ENCODE data around the gene ADAMTS2. TPM values are rescaled to one million over a fixed set of nuclear protein-coding genes. Genes with fewer than 3 reads are reported as not detected.

ADAMTS2 gene
- total and polyA plus RNA-seq, 2 donors from 2014 or later, result 2.0 to 13.6 TPM

- H3K9me3 ChIP-seq (ENCODE audit: control insufficient read depth in 2 of 3, insufficient read depth in 1 of 3, low read length in 3 of 3), result no peaks in the 10 kb centered on the region
- no peaks in the 10 kb centered on the region for H3K4me1 ChIP-seq (ENCODE audit: control insufficient read depth in 2 of 3, insufficient read depth in 2 of 3, low read depth in 1 of 3, low read length in 3 of 3)
- H3K36me3 ChIP-seq (ENCODE audit: control insufficient read depth in 2 of 3, insufficient read depth in 3 of 3, low read length in 3 of 3), result no peaks in the 10 kb centered on the region
- no peak overlapping the region for H3K9ac ChIP-seq (ENCODE audit: low read length in 3 of 3)
- no peak for FAIRE-seq
- no peak overlapping the region for H3K4me3 ChIP-seq (ENCODE audit: low read length in 3 of 3)
- DNase-seq, result peak in 1 of 5 donors; percentile 13
- no peaks in the 10 kb centered on the region for H3K27me3 ChIP-seq (ENCODE audit: control insufficient read depth, insufficient read depth, low read length)
- no peak for TF ChIP-seq CTCF (IDR thresholded peaks at IDR 0.05; ENCODE audit: borderline replicate concordance, extremely low read depth, insufficient read depth)
- H3K27ac ChIP-seq (ENCODE audit: low read depth in 2 of 2, low read length in 2 of 2), result no peak overlapping the region
- intact Hi-C loops (cut with DNase I), result no loop called here
These were observed 48.2 kb downstream of the ADAMTS2 start for GRCh38 chr5:179297026-179297425.

- Histone ChIP-seq H3K36me3 (ENCODE audit: control insufficient read depth in 2 of 3, insufficient read depth in 3 of 3, low read length in 3 of 3) (no peaks in the 10 kb centered on the region), H3K9ac (ENCODE audit: low read length in 3 of 3) (no peak overlapping the region), H3K9me3 (ENCODE audit: control insufficient read depth in 2 of 3, insufficient read depth in 1 of 3, low read length in 3 of 3) (no peaks in the 10 kb centered on the region), H3K4me1 (ENCODE audit: control insufficient read depth in 2 of 3, insufficient read depth in 2 of 3, low read depth in 1 of 3, low read length in 3 of 3) (no peaks in the 10 kb centered on the region), H3K27ac (ENCODE audit: low read depth in 2 of 2, low read length in 2 of 2) (no peak overlapping the region), H3K4me3 (ENCODE audit: low read length in 3 of 3) (no peak overlapping the region), H3K27me3 (ENCODE audit: control insufficient read depth, insufficient read depth, low read length) (no peaks in the 10 kb centered on the region)
- intact Hi-C loops (cut with DNase I), result no loop called here
- DNase-seq (peak in 2 of 5 donors; percentile 36 to 51), FAIRE-seq (no peak)
- TF ChIP-seq CTCF (IDR thresholded peaks at IDR 0.05; ENCODE audit: borderline replicate concordance, extremely low read depth, insufficient read depth), result no peak
These were observed 49.0 kb downstream of the ADAMTS2 start for GRCh38 chr5:179296150-179296821.

GRCh38 chr5:179295778-179296149, 49.5 kb downstream of the ADAMTS2 start:
- FAIRE-seq, result no peak

More at GRCh38 chr5:179295778-179296149, 49.5 kb downstream of the ADAMTS2 start:
- Histone ChIP-seq H3K27ac (ENCODE audit: low read depth in 2 of 2, low read length in 2 of 2) (no peak overlapping the region), H3K9ac (ENCODE audit: low read length in 3 of 3) (no peak overlapping the region), H3K9me3 (ENCODE audit: control insufficient read depth in 2 of 3, insufficient read depth in 1 of 3, low read length in 3 of 3) (no peaks in the 10 kb centered on the region), H3K4me3 (ENCODE audit: low read length in 3 of 3) (no peak overlapping the region), H3K27me3 (ENCODE audit: control insufficient read depth, insufficient read depth, low read length) (no peaks in the 10 kb centered on the region), H3K4me1 (ENCODE audit: control insufficient read depth in 2 of 3, insufficient read depth in 2 of 3, low read depth in 1 of 3, low read length in 3 of 3) (no peaks in the 10 kb centered on the region), H3K36me3 (ENCODE audit: control insufficient read depth in 2 of 3, insufficient read depth in 3 of 3, low read length in 3 of 3) (no peaks in the 10 kb centered on the region)
- intact Hi-C loops (cut with DNase I), result no loop called here
- peak in 1 of 5 donors; percentile 54 for DNase-seq
- no peak for TF ChIP-seq CTCF (IDR thresholded peaks at IDR 0.05; ENCODE audit: borderline replicate concordance, extremely low read depth, insufficient read depth)

Data from kidney (tissue), 14 donors.